Neuronal stem cell (in vitro differentiated cells): ENCODE data around the gene IL1B.

Experiments
- DNase-seq: peaks from one replicate; pipeline ENCODE4 v3.0.0-alpha.2; 2013; ENCODE audit warnings: low spot score
- H2AFZ ChIP-seq: one replicate; pipeline ENCODE4 v1.6.1; 2013; ENCODE audit warnings: mild to moderate bottlenecking, low read length, inconsistent platforms
- H2AK5ac ChIP-seq: 2 replicates; pipeline ENCODE4 v1.6.1; 2013; ENCODE audit warnings: low read depth, mild to moderate bottlenecking, inconsistent platforms, low read length, moderate library complexity, mixed read lengths
- H2BK120ac ChIP-seq: 2 replicates; pipeline ENCODE4 v1.6.1; 2013; ENCODE audit warnings: low read depth, mild to moderate bottlenecking, inconsistent platforms, low read length, moderate library complexity, mixed read lengths
- H2BK12ac ChIP-seq: one replicate; pipeline ENCODE4 v1.6.1; 2013; ENCODE audit warnings: low read length, inconsistent platforms
- H2BK15ac ChIP-seq: 2 replicates; pipeline ENCODE4 v1.6.1; 2013; ENCODE audit warnings: mild to moderate bottlenecking, low read length, inconsistent platforms, mixed read lengths
- H2BK5ac ChIP-seq: one replicate; pipeline ENCODE4 v1.6.1; 2013; ENCODE audit warnings: inconsistent platforms, mild to moderate bottlenecking, low read length, moderate library complexity
- H3K14ac ChIP-seq: one replicate; pipeline ENCODE4 v1.6.1; 2013; ENCODE audit warnings: low read length, inconsistent platforms
- H3K18ac ChIP-seq: 2 replicates; pipeline ENCODE4 v1.6.1; 2013; ENCODE audit warnings: low read length, inconsistent platforms
- H3K23ac ChIP-seq: 2 replicates; pipeline ENCODE4 v1.6.1; 2013; ENCODE audit warnings: low read depth, mild to moderate bottlenecking, mixed read lengths, low read length, inconsistent platforms; ENCODE audit not compliant: poor library complexity
- H3K27ac ChIP-seq: replicated peaks from 3 replicates; pipeline ENCODE4 v1.5.1; 2013; ENCODE audit warnings: low read length, inconsistent platforms
- H3K27me3 ChIP-seq, 3 experiments: 2 replicates each; pipeline ENCODE4 v1.6.1; 2013; ENCODE audit warnings: low read length in 3 of 3, mild to moderate bottlenecking in 2 of 3, inconsistent platforms in 1 of 3, low read depth in 1 of 3, mixed read lengths in 1 of 3, moderate library complexity in 1 of 3; ENCODE audit not compliant: control insufficient read depth in 3 of 3, insufficient read depth in 3 of 3
- H3K36me3 ChIP-seq, 2 donors: replicated peaks in 1 of 2; 2 replicates each; pipeline ENCODE4 v1.6.1; 2013; ENCODE audit warnings: low read length in 2 of 2; ENCODE audit not compliant: control insufficient read depth in 2 of 2, insufficient read depth in 2 of 2
- H3K4ac ChIP-seq: 2 replicates; pipeline ENCODE4 v1.6.1; 2013; ENCODE audit warnings: inconsistent platforms, mild to moderate bottlenecking, low read length, moderate library complexity
- H3K4me1 ChIP-seq, 2 donors: 1 replicate in 1 of 2; 2 replicates in 1 of 2; pipeline ENCODE4 v1.6.1; 2013; ENCODE audit warnings: low read length in 2 of 2, low read depth in 1 of 2; ENCODE audit not compliant: control insufficient read depth in 2 of 2, insufficient read depth in 1 of 2
- H3K4me2 ChIP-seq: one replicate; pipeline ENCODE4 v1.6.1; 2013; ENCODE audit warnings: mild to moderate bottlenecking, low read length, inconsistent platforms; ENCODE audit not compliant: insufficient read depth, poor library complexity, severe bottlenecking
- H3K4me3 ChIP-seq, 2 donors: 2 replicates each; pipeline ENCODE4 v1.5.1; 2013; ENCODE audit warnings: low read length in 2 of 2, mild to moderate bottlenecking in 2 of 2, inconsistent platforms in 1 of 2, moderate library complexity in 1 of 2
- H3K79me1 ChIP-seq: one replicate; pipeline ENCODE4 v1.6.1; 2013; ENCODE audit warnings: low read depth, mild to moderate bottlenecking, inconsistent platforms, low read length, moderate library complexity
- H3K9ac ChIP-seq: one replicate; pipeline ENCODE4 v1.6.1; 2013; ENCODE audit warnings: mild to moderate bottlenecking, low read depth, low read length, inconsistent platforms; ENCODE audit not compliant: poor library complexity
- H3K9me3 ChIP-seq, 2 donors: replicated peaks in 1 of 2; 2 replicates each; pipeline versions ENCODE3 to v1.6.1; 2013; ENCODE audit warnings: low read length in 2 of 2, mild to moderate bottlenecking in 2 of 2, inconsistent platforms in 1 of 2, low read depth in 1 of 2, mixed read lengths in 1 of 2, moderate library complexity in 1 of 2; ENCODE audit not compliant: control insufficient read depth in 2 of 2, insufficient read depth in 1 of 2
- H4K8ac ChIP-seq: one replicate; pipeline ENCODE4 v1.6.1; 2013; ENCODE audit warnings: low read depth, mild to moderate bottlenecking, inconsistent platforms, low read length, moderate library complexity
- H4K91ac ChIP-seq: one replicate; pipeline ENCODE4 v1.6.1; 2013; ENCODE audit warnings: low read length, low read depth, mild to moderate bottlenecking, inconsistent platforms; ENCODE audit not compliant: poor library complexity
- WGBS, 2 donors: extraction: QIAGEN DNeasy Blood & Tissue Kit; methylation state at CpG; one replicate each; pipeline ENCODE4 v1.1.7; 2013; ENCODE audit warnings: missing lambda C conversion rate in 2 of 2, mixed read lengths in 1 of 2; ENCODE audit not compliant: insufficient read length in 2 of 2, insufficient replicate concordance in 1 of 2; ENCODE audit errors: extremely low coverage in 2 of 2; 5-methylcytosine and 5-hydroxymethylcytosine counted together

IL1B gene

GRCh38 chr2:112790305-112790704, 46.3 kb downstream of the IL1B start:
- no peak overlapping the region for H4K8ac ChIP-seq
- no peak overlapping the region for H3K27ac ChIP-seq
- H3K27me3 ChIP-seq = no peaks in the 10 kb centered on the region
- H2BK15ac ChIP-seq = no peak overlapping the region
- H3K18ac ChIP-seq = no peak overlapping the region
- no peak overlapping the region for H2AK5ac ChIP-seq
- no peak overlapping the region for H2AFZ ChIP-seq
- H3K14ac ChIP-seq = no peak overlapping the region
- H3K79me1 ChIP-seq = no peaks in the 10 kb centered on the region
- H3K4me3 ChIP-seq = no peak overlapping the region
- no peak for DNase-seq
- H3K4me2 ChIP-seq = no peak overlapping the region
- H2BK120ac ChIP-seq = no peak overlapping the region
- H3K36me3 ChIP-seq = no peaks in the 10 kb centered on the region
- H3K9ac ChIP-seq = no peak overlapping the region
- no peak overlapping the region for H4K91ac ChIP-seq
- peaks cover 0 to 2% of the 10 kb centered on the region in 2 donors for H3K4me1 ChIP-seq
- no peak overlapping the region for H3K23ac ChIP-seq
- no peak overlapping the region for H3K4ac ChIP-seq
- WGBS, 2 donors = no CpG with 5 or more reads among the region's 5 CpGs
- H2BK12ac ChIP-seq = no peak overlapping the region
- no peak overlapping the region for H2BK5ac ChIP-seq
- H3K9me3 ChIP-seq = no peaks in the 10 kb centered on the region

DNA sequence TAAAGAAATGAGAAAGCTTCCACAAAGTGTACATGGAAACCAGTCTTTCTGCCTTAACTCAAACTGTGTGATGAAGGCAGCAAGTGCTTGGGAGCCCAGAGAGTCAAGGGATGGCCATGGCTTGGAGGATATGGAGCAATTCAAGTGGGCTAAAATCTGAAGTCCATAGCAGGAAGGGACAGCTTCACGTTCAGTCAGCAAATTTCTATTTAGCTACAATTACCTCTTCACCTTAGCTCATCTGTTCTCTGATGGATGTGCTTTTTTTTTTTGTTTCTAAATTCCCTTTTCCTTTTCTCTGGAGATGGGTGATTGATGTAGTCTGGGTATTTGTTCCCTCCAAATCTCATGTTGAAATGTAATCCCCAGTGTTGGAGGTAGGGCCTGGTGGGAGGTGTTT, 47.4 kb downstream of the IL1B start:
- H3K27me3 ChIP-seq = no peaks in the 10 kb centered on the region
- H4K8ac ChIP-seq = no peak overlapping the region
- no peak overlapping the region for H3K23ac ChIP-seq
- DNase-seq = no peak
- H4K91ac ChIP-seq = no peak overlapping the region
- no peak overlapping the region for H3K18ac ChIP-seq
- H2AK5ac ChIP-seq = no peak overlapping the region
- no peak overlapping the region for H3K4me3 ChIP-seq
- H2BK15ac ChIP-seq = no peak overlapping the region
- H3K4me1 ChIP-seq = peaks cover under 1 to 6% of the 10 kb centered on the region in 2 donors
- H2BK12ac ChIP-seq = no peak overlapping the region
- no peaks in the 10 kb centered on the region for H3K9me3 ChIP-seq
- H2BK5ac ChIP-seq = no peak overlapping the region
- H2BK120ac ChIP-seq = no peak overlapping the region
- H3K4ac ChIP-seq = no peak overlapping the region
- no peaks in the 10 kb centered on the region for H3K79me1 ChIP-seq
- no peak overlapping the region for H3K14ac ChIP-seq
- no peaks in the 10 kb centered on the region for H3K36me3 ChIP-seq
- no peak overlapping the region for H3K27ac ChIP-seq
- H2AFZ ChIP-seq = no peak overlapping the region
- no peak overlapping the region for H3K9ac ChIP-seq
- WGBS, 2 donors = no CpG with 5 or more reads among the region's 1 CpG
- H3K4me2 ChIP-seq = no peak overlapping the region

GRCh38 chr2:112788653-112789052, 47.9 kb downstream of the IL1B start:
- Histone ChIP-seq H3K14ac (no peak overlapping the region), H3K4me2 (no peak overlapping the region), H2AFZ (no peak overlapping the region), H3K9me3 (no peaks in the 10 kb centered on the region), H3K4me1 (peaks cover 3 to 6% of the 10 kb centered on the region in 2 donors), H3K4ac (no peak overlapping the region), H3K27ac (no peak overlapping the region), H2BK120ac (no peak overlapping the region), H3K23ac (no peak overlapping the region), H2BK5ac (no peak overlapping the region), H2AK5ac (no peak overlapping the region), H3K79me1 (no peaks in the 10 kb centered on the region), H3K4me3 (no peak overlapping the region), H3K9ac (no peak overlapping the region), H3K27me3 (no peaks in the 10 kb centered on the region), H3K18ac (no peak overlapping the region), H2BK15ac (no peak overlapping the region), H3K36me3 (no peaks in the 10 kb centered on the region), H2BK12ac (no peak overlapping the region), H4K8ac (no peak overlapping the region), H4K91ac (no peak overlapping the region)
- no peak for DNase-seq
- no CpG with 5 or more reads among the region's 3 CpGs for WGBS, 2 donors

DNA sequence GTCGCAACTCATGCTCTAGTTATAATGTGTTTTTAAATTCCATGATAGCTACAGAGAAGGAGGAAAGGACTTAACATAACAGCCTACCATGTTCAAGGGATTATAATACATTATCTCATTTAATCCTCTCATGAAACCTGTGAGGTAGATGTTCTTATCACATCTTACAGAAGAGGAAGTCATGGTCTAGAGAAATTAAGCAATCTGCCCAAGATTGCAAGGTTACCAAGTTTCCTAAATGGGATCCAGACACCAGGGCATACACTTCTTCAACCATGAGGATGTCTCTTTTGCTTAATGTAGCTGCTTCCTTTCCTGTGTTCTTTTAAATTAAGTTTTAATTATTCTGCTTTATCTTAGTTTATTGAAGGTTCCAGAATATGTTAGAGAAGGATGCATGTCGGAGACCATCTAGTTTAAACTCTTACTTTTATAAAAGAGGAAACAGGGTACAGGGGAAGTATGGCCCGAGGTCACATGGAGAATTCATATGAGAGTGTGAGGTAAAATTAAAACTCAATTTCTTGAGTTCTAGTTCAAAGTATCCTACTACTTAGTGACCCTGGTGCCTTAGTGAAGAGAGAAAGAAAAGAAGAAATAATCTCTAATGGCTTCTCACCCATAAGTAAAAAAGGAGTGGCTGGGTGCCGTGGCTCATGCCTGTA, 48.7 kb downstream of the IL1B start:
- H3K9me3 ChIP-seq = no peaks in the 10 kb centered on the region
- DNase-seq = no peak

More for the DNA sequence above, 48.7 kb downstream of the IL1B start:
- H3K79me1 ChIP-seq = no peaks in the 10 kb centered on the region
- no peak overlapping the region for H4K91ac ChIP-seq
- H3K9ac ChIP-seq = no peak overlapping the region
- no peak overlapping the region for H2BK12ac ChIP-seq
- H3K27me3 ChIP-seq = no peaks in the 10 kb centered on the region
- H2BK15ac ChIP-seq = no peak overlapping the region
- no peaks in the 10 kb centered on the region for H3K36me3 ChIP-seq
- H3K4me1 ChIP-seq = peaks cover 3 to 11% of the 10 kb centered on the region in 2 donors
- H3K4me2 ChIP-seq = no peak overlapping the region
- no peak overlapping the region for H2AK5ac ChIP-seq
- no peak overlapping the region for H2BK120ac ChIP-seq
- H3K14ac ChIP-seq = no peak overlapping the region
- H2BK5ac ChIP-seq = no peak overlapping the region
- no peak overlapping the region for H3K27ac ChIP-seq
- H2AFZ ChIP-seq = no peak overlapping the region
- H3K23ac ChIP-seq = no peak overlapping the region
- H4K8ac ChIP-seq = no peak overlapping the region
- no peak overlapping the region for H3K4ac ChIP-seq
- no peak overlapping the region for H3K18ac ChIP-seq
- no peak overlapping the region for H3K4me3 ChIP-seq
- WGBS, 2 donors = no CpG with 5 or more reads among the region's 4 CpGs
